Natural killer cell (primary cell): ENCODE data around the gene DNASE1L3. TPM values are rescaled to one million over a fixed set of nuclear protein-coding genes. Genes with fewer than 3 reads are reported as not detected.
A peak's percentile ranks its signal among the peaks of the same experiment; 100 is the strongest.

Experiments used
- ATAC-seq, 3 donors: fragments of 150-1000 bp in 2 of 3; fragments of 200-7000 bp in 1 of 3; cut with Tn5 transposase; 1 replicate in 1 of 3; 2 replicates in 2 of 3; pipeline ENCODE4 v1.10.0; 2021; ENCODE audit warnings: mild to moderate bottlenecking in 2 of 3, moderate library complexity in 2 of 3
- DNase-seq, 2 donors: peaks; one replicate each; pipeline versions ENCODE4 v3.0.0 to v3.0.0-alpha.2; 2013 to 2021; ENCODE audit warnings: mixed read lengths in 1 of 2
- H3K27ac ChIP-seq: one replicate; pipeline ENCODE4 v1.5.1; 2013; ENCODE audit warnings: mild to moderate bottlenecking, low read length
- H3K27me3 ChIP-seq: one replicate; pipeline ENCODE4 v1.6.1; 2013; ENCODE audit warnings: low read length; ENCODE audit not compliant: control insufficient read depth, insufficient read depth
- H3K36me3 ChIP-seq: one replicate; pipeline ENCODE4 v1.6.1; 2013; ENCODE audit warnings: low read length; ENCODE audit not compliant: control insufficient read depth, insufficient read depth
- H3K4me1 ChIP-seq: one replicate; pipeline ENCODE4 v1.6.1; 2013; ENCODE audit warnings: low read length; ENCODE audit not compliant: control insufficient read depth, insufficient read depth
- H3K4me3 ChIP-seq: one replicate; pipeline ENCODE4 v1.5.1; 2013; ENCODE audit warnings: low read length
- H3K9me3 ChIP-seq: one replicate; pipeline ENCODE4 v1.6.1; 2013; ENCODE audit warnings: low read length; ENCODE audit not compliant: control insufficient read depth, insufficient read depth
- H3K27ac Mint-ChIP-seq, 2 donors: one replicate each; pipeline ENCODE4 v1.8.0; 2022; ENCODE audit warnings: mild to moderate bottlenecking in 2 of 2, mixed read lengths in 2 of 2, moderate library complexity in 1 of 2
- H3K27me3 Mint-ChIP-seq, 2 donors: one replicate each; pipeline ENCODE4 v1.8.0; 2022; ENCODE audit warnings: low read depth in 2 of 2, mixed read lengths in 2 of 2
- H3K36me3 Mint-ChIP-seq: one replicate; pipeline ENCODE4 v1.8.0; 2022; ENCODE audit warnings: mixed read lengths
- H3K4me1 Mint-ChIP-seq, 2 donors: one replicate each; pipeline ENCODE4 v1.8.0; 2022; ENCODE audit warnings: mixed read lengths in 2 of 2
- H3K4me3 Mint-ChIP-seq: one replicate; pipeline ENCODE4 v1.8.0; 2022; ENCODE audit warnings: mild to moderate bottlenecking, moderate library complexity, mixed read lengths
- H3K9me3 Mint-ChIP-seq, 2 donors: one replicate each; pipeline ENCODE4 v1.8.0; 2022; ENCODE audit warnings: mixed read lengths in 2 of 2
- CTCF ChIP-seq: fragments of 200-600 bp; IDR thresholded peaks from one replicate; pipeline ENCODE4 v1.8.0; 2022; ENCODE audit warnings: antibody characterized with exemption
- WGBS: methylation state at CpG from one replicate; pipeline ENCODE4 v1.1.7; 2013; ENCODE audit warnings: missing lambda C conversion rate; ENCODE audit not compliant: insufficient coverage; 5-methylcytosine and 5-hydroxymethylcytosine counted together
- intact Hi-C: fragments of 100-400 bp; cut with micrococcal nuclease; formaldehyde crosslinking; loops from one replicate; pipeline ENCODE4 v1.14.2; 2022
- total RNA-seq, 4 donors: library from RNA; stranded (reverse); fragments of 120-200 nt in 1 of 4; gene quantifications; one replicate each; pipeline versions ENCODE4 v1.2.3 to v1.2.4, GENCODE V29; 2013 to 2022

The DNASE1L3 gene
- total RNA-seq, 3 donors from 2014 or later (not counting 1 experiment from before 2014, with no cell fraction given): 1.3 TPM; not detected in 2

- Histone ChIP-seq H3K27ac (no peak overlapping the region), H3K36me3 (no peaks in the 10 kb centered on the region), H3K9me3 (no peaks in the 10 kb centered on the region), H3K4me1 (peaks cover 14% of the 10 kb centered on the region), H3K4me3 (no peak overlapping the region), H3K27me3 (no peaks in the 10 kb centered on the region)
- DNase-seq (no peak), ATAC-seq (peak in 1 of 3 donors; percentile 18)
- TF ChIP-seq CTCF: no peak
- no peaks in the 10 kb centered on the region for H3K9me3 Mint-ChIP-seq
- intact Hi-C loops: no loop called here
- 3% methylated on average over 11 of the region's 11 CpGs for whole genome bisulfite sequencing
- peaks cover 0 to 5% of the 10 kb centered on the region in 2 donors for H3K4me1 Mint-ChIP-seq
- H3K4me3 Mint-ChIP-seq: no peak overlapping the region
- no peaks in the 10 kb centered on the region for H3K36me3 Mint-ChIP-seq
- no peak overlapping the region for H3K27ac Mint-ChIP-seq
- peaks cover 4 to 6% of the 10 kb centered on the region in 2 donors for H3K27me3 Mint-ChIP-seq
Observed at GRCh38 chr3:58200846-58201355, 9.9 kb downstream of the DNASE1L3 start.

DNA sequence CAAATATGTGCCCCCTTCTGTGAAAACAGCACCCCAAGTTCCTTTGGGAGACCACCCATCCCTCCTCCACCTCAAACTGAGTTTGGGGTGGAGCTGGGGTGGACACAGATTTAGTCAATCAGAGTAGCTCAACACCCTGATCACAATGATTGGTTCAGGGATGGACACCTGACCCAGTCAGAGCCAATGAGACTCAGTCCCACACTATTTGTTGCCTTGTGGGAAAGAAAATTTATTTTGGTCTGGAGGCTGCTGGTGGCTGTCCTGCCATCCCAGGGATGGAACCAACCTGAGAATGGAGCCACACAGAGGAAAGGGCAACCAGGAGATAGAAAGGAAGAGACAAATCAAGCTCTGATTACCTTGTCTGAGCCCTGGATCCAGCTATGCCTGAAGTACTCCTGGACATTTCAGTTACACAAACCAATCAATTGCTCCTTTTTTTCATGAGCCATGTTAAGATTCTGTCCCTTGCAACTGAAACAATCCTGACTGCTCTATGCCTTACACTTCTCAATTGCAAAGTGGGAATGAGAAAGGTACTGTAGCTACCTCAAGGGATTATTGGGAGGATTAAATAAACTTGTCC, 10.6 kb downstream of the DNASE1L3 start:
- Histone ChIP-seq H3K4me3 (no peak overlapping the region), H3K27ac (no peak overlapping the region), H3K36me3 (no peaks in the 10 kb centered on the region), H3K4me1 (peaks cover 14% of the 10 kb centered on the region), H3K9me3 (no peaks in the 10 kb centered on the region), H3K27me3 (no peaks in the 10 kb centered on the region)
- Mint-ChIP-seq H3K27me3 (peaks cover 4 to 6% of the 10 kb centered on the region in 2 donors), H3K9me3 (no peaks in the 10 kb centered on the region), H3K36me3 (no peaks in the 10 kb centered on the region), H3K4me3 (no peak overlapping the region), H3K4me1 (peaks cover 0 to 5% of the 10 kb centered on the region in 2 donors), H3K27ac (no peak overlapping the region)
- no peak for DNase-seq
- TF ChIP-seq CTCF: no peak
- ATAC-seq: no peak
- intact Hi-C loops: no loop called here

DNA sequence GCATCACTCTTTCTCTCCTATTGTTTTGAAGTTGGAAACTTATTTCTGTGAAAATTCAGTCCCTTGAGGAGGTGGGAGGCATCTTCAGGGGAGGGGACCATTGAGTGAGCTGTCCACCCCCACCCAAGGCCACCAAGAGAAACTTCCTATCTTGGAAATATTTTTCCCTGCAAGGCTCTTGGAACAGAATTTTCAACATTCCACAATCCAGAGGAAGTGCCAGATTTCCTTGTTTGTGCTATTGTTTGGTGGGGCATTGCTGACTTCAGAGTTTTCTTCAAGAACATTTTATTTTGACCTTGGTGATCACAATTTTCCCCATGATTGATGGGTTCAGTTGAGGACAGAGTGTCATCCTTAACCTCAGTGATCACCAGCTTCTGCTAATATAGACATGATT, 12.0 kb downstream of the DNASE1L3 start:
- Histone ChIP-seq H3K4me3 (no peak overlapping the region), H3K36me3 (no peaks in the 10 kb centered on the region), H3K9me3 (no peaks in the 10 kb centered on the region), H3K27ac (no peak overlapping the region), H3K4me1 (peaks cover 14% of the 10 kb centered on the region), H3K27me3 (no peaks in the 10 kb centered on the region)
- no peak for TF ChIP-seq CTCF
- Mint-ChIP-seq H3K4me3 (no peak overlapping the region), H3K9me3 (no peaks in the 10 kb centered on the region), H3K27me3 (peaks cover 4 to 6% of the 10 kb centered on the region in 2 donors), H3K4me1 (peaks cover 0 to 5% of the 10 kb centered on the region in 2 donors), H3K27ac (no peak overlapping the region), H3K36me3 (no peaks in the 10 kb centered on the region)
- no peak for ATAC-seq
- no peak for DNase-seq
- intact Hi-C loops: no loop called here

DNA sequence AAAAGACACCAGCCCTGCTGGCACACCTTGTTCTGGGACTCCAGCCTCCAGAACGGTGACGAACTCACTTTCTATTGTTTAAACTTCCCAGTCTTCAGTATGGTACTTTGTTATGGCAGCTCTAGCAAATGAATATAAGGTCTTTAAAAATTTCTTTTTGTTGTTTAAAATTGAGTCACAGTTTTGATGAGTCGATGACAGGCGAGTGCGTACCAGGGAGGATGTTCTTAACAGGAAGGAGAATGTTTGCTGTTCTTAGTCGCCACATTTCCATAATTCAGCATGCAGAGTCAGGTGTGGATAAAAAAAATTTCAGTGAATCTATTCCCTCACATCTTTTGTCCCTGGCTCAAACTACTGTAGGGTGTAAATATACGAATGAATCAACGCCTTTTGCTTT, 12.4 kb downstream of the DNASE1L3 start:
- 73% methylated on average over 5 of the region's 8 CpGs for WGBS
- intact Hi-C loops: no loop called here
- H3K36me3 ChIP-seq: no peaks in the 10 kb centered on the region
- H3K27me3 ChIP-seq: no peaks in the 10 kb centered on the region
- Mint-ChIP-seq H3K27ac (no peak overlapping the region), H3K4me3 (no peak overlapping the region), H3K4me1 (peaks cover 0 to 5% of the 10 kb centered on the region in 2 donors), H3K9me3 (no peaks in the 10 kb centered on the region), H3K27me3 (peaks cover 4 to 6% of the 10 kb centered on the region in 2 donors), H3K36me3 (no peaks in the 10 kb centered on the region)
- H3K9me3 ChIP-seq: no peaks in the 10 kb centered on the region
- H3K27ac ChIP-seq: no peak overlapping the region
- peaks cover 14% of the 10 kb centered on the region for H3K4me1 ChIP-seq
- TF ChIP-seq CTCF: no peak
- no peak for ATAC-seq
- no peak overlapping the region for H3K4me3 ChIP-seq
- DNase-seq: no peak
